Stomach (tissue), 4 donors: Measurements from ENCODE around the gene CORO2B.

Experiments
- CTCF ChIP-seq, 7 experiments: fragments of 450-650 bp in 4 of 7; fragments of 200-600 bp in 3 of 7; sonication (generic) in 3 of 7; IDR thresholded peaks; one replicate each; pipeline ENCODE4 v1.5.1; 2016 to 2019; ENCODE audit warnings: antibody characterized with exemption in 7 of 7, control low read depth in 2 of 7, mild to moderate bottlenecking in 1 of 7
- POLR2A ChIP-seq, 4 donors: fragments of 450-650 bp; IDR thresholded peaks; one replicate each; pipeline ENCODE4 v1.6.1; 2016; ENCODE audit warnings: antibody characterized with exemption in 4 of 4, control low read depth in 2 of 4, mild to moderate bottlenecking in 1 of 4, moderate library complexity in 1 of 4
- POLR2AphosphoS5 ChIP-seq, 3 donors: sonication (generic); formaldehyde crosslinking; IDR thresholded peaks; one replicate each; pipeline ENCODE4 v1.6.1; 2016; ENCODE audit warnings: antibody characterized with exemption in 3 of 3

GRCh38 chr15:68639926-68640600 is 61.3 kb downstream of the CORO2B start:
- TF ChIP-seq CTCF (IDR thresholded peaks at IDR 0.05), result no peak
- no peak for TF ChIP-seq POLR2A (IDR thresholded peaks at IDR 0.05)
- TF ChIP-seq POLR2AphosphoS5 (IDR thresholded peaks at IDR 0.05), result no peak
